Measurements from ENCODE around the gene AKAP12.
A peak's percentile ranks its signal among the peaks of the same experiment; 100 is the strongest.

The AKAP12 gene, protein sequence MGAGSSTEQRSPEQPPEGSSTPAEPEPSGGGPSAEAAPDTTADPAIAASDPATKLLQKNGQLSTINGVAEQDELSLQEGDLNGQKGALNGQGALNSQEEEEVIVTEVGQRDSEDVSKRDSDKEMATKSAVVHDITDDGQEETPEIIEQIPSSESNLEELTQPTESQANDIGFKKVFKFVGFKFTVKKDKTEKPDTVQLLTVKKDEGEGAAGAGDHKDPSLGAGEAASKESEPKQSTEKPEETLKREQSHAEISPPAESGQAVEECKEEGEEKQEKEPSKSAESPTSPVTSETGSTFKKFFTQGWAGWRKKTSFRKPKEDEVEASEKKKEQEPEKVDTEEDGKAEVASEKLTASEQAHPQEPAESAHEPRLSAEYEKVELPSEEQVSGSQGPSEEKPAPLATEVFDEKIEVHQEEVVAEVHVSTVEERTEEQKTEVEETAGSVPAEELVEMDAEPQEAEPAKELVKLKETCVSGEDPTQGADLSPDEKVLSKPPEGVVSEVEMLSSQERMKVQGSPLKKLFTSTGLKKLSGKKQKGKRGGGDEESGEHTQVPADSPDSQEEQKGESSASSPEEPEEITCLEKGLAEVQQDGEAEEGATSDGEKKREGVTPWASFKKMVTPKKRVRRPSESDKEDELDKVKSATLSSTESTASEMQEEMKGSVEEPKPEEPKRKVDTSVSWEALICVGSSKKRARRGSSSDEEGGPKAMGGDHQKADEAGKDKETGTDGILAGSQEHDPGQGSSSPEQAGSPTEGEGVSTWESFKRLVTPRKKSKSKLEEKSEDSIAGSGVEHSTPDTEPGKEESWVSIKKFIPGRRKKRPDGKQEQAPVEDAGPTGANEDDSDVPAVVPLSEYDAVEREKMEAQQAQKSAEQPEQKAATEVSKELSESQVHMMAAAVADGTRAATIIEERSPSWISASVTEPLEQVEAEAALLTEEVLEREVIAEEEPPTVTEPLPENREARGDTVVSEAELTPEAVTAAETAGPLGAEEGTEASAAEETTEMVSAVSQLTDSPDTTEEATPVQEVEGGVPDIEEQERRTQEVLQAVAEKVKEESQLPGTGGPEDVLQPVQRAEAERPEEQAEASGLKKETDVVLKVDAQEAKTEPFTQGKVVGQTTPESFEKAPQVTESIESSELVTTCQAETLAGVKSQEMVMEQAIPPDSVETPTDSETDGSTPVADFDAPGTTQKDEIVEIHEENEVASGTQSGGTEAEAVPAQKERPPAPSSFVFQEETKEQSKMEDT (N-terminal part only)

DNA sequence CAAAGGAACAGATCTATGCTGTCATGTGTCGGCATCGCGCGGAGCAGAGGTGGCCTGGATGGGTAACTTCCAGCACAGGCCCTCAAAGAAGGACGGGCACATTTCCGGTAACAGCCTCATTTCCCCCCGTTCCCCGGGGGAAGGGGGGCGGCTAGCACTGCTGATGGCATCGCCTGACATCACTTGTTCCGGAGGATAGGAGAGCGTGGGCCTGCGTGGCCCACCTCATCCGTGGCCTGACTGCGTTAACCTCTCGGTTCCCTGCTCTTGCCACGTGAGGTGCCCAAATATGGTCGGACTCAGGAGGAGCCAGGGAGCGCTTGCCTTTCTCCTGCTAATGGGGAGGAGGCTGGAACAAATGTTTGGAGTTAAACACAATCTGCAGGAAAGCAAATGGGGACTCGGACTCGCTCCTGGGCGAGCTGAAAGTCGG, at the start of gene AKAP12:
Gene AKAP12, plus strand, starts transcription at position 365 of the 433 bp plus-strand sequence. CDS start 596 bp downstream, outside the sequence.
- DNase-seq (ENCODE audit: low read depth) = peak; percentile 76

DNA sequence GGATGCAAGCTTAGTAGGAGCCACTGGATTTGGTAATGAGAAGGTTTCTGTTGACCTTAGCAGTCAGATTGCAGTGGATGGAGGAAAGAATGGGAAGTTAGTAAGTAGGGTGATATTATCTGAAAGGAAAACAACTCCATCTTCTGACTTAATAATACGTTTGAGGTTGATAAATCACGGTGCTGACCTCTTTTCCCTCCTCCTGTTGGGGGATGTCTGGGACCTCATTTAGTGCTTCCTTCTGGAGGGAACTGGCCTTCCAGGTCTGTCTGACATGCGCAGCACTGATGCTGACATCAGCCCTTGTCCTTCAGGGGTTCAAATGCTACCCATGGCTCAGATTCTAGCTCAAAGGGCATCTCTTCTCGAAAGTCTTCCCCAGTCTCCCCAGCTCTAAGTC, 48.2 kb upstream of the AKAP12 start:
- no peak for DNase-seq (ENCODE audit: low read depth)

DNA sequence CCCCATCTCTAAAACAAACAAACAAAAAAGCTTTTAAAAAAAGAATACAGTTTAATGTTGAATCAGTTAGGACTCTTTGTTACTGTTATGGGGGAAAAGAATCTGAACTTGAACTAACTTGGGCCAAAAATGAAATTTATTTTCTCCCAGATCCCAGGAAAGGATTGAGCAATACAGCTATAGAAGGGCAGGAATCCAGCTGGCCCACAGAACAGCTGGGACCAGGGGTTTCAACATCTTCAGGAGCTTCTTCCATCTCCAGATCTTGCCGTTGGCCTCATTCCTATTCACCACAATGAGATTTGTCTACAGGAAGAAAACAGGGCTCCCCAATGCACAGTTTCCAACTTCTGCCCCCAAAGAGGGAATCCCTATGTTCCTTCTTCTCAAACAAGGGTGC, 43.2 kb upstream of the AKAP12 start:
- DNase-seq (ENCODE audit: low read depth) = peak; percentile 58

- no peak for DNase-seq (ENCODE audit: low read depth)
Measured at GRCh38 chr6:151197556-151197955, 42.2 kb upstream of the AKAP12 start.

- DNase-seq (ENCODE audit: low read depth) = no peak
Measured at GRCh38 chr6:151199991-151200390, 39.8 kb upstream of the AKAP12 start.

GRCh38 chr6:151205721-151206600, 33.8 kb upstream of the AKAP12 start:
- DNase-seq (ENCODE audit: low read depth) = peak; percentile 30

GRCh38 chr6:151207674-151208073, 32.1 kb upstream of the AKAP12 start:
- DNase-seq (ENCODE audit: low read depth) = no peak

DNA sequence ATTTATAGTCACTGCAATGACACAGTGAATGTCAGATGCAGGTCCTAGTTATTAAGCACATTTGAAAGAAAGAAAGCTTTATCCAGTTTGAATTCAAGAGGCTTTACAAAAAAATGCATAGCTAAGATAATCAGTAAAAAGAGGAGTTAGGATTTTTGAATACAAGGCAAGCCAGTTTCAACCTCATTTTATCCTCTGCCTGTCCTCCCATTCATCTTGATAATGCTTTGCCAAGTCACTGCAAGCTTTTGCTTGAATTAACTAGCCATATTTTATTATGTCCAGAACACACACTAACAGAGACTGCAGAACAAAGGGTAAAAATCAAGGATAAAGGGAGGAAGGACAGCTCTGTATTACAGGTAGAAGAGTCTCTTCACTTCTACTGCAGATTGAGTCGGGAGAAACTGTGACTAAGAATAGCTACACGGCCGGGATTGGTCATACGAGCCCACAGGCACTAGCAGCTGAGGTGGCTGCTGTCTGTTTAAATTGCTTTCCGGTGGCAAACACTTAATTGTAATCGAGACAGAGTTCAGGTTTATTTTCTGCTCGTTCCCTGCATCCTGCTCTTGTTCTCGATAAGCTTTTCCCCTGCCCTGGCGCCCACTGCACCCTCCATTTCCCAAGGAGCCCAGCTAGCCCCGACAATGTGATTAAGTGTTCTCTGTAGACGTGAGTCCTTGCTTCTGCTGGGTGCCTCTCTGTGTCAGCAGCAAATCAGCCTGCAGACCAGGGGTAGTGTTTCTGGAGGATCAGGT, 30.5 kb upstream of the AKAP12 start:
- peak; percentile 48 for DNase-seq (ENCODE audit: low read depth)

GRCh38 chr6:151211075-151211474, 28.7 kb upstream of the AKAP12 start:
- DNase-seq (ENCODE audit: low read depth) = no peak

GRCh38 chr6:151213352-151213751, 26.4 kb upstream of the AKAP12 start:
- DNase-seq (ENCODE audit: low read depth) = no peak

- no peak for DNase-seq (ENCODE audit: low read depth)
Measured at GRCh38 chr6:151215999-151216398, 23.8 kb upstream of the AKAP12 start.

- no peak for DNase-seq (ENCODE audit: low read depth)
Measured at GRCh38 chr6:151216804-151217203, 23.0 kb upstream of the AKAP12 start.

- no peak for DNase-seq (ENCODE audit: low read depth)
Measured at GRCh38 chr6:151219192-151219591, 20.6 kb upstream of the AKAP12 start.

- peak; percentile 15 for DNase-seq (ENCODE audit: low read depth)
Measured at GRCh38 chr6:151224076-151224475, 15.7 kb upstream of the AKAP12 start.

DNA sequence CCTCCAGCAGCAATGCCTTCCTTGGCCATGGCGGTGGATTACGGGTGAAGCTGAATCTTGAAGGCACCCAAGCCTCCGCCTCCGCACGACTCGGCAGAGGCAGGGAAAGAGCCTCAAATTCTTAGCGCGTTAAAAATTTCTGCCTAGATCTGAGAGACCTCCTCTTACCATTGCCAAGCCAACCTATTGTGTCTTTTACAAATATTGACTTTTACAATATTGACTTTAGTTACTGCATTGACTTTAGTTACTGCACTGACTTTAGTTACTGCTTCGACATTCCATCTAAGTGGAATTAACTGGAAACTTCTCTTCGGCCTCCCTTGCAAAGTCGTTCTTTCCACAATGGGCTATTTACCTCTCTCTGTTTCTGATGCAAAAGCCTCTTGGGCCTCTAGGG, 13.8 kb upstream of the AKAP12 start:
- DNase-seq (ENCODE audit: low read depth) = no peak

- DNase-seq (ENCODE audit: low read depth) = no peak
Measured at GRCh38 chr6:151228788-151229400, 10.9 kb upstream of the AKAP12 start.

- DNase-seq (ENCODE audit: low read depth) = no peak
Measured at GRCh38 chr6:151229401-151230276, 10.1 kb upstream of the AKAP12 start.

GRCh38 chr6:151230277-151230577, 9.5 kb upstream of the AKAP12 start:
- no peak for DNase-seq (ENCODE audit: low read depth)

DNA sequence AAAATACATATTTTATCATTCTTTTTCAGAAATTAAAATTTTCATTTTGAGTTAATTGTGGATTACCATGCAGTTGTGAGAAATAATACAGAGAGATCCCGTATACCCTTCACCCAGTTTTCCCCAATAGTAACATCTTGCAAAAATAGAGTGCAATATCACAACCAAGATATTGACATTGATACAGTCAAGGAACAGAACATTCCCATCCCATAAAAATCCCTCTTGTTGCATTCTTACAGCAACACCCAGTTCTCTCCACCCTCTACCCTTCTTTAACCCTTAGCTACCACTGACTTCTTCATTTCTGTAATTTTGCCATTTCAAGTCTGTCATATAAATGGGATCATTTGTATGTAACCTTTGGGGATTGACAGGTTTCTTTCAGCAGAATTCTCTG, 6.9 kb upstream of the AKAP12 start:
- DNase-seq (ENCODE audit: low read depth) = no peak

Measured in EH (cell line).